HCT116 (cell line): ENCODE results near the gene IGFALS.

Experiments
- CEBPB ChIP-seq: IDR thresholded peaks from 2 replicates; pipeline ENCODE4 v1.6.1; 2012; ENCODE audit warnings: low read depth
- POLR2A ChIP-seq: IDR thresholded peaks from 2 replicates; pipeline ENCODE4 v1.7.0; 2011; ENCODE audit warnings: borderline replicate concordance; ENCODE audit not compliant: insufficient read depth, insufficient read length; ENCODE audit errors: extremely low read depth
- POLR2AphosphoS5 ChIP-seq: IDR thresholded peaks from 2 replicates; pipeline ENCODE4 v1.6.1; 2011; ENCODE audit warnings: mild to moderate bottlenecking, low read depth, low read length, moderate library complexity
- SRF ChIP-seq: IDR thresholded peaks from 2 replicates; pipeline ENCODE4 v1.6.1; 2012; ENCODE audit warnings: low read depth
- ZNF274 ChIP-seq: fragments of 200-500 bp; sonication (Bioruptor generic); IDR thresholded peaks from 2 replicates; pipeline ENCODE4 v1.6.1; 2014; ENCODE audit warnings: mild to moderate bottlenecking, low read depth, low read length, inconsistent platforms
- TF ChIP-seq, protein P1 (sequence below), 3 experiments: fragments of 200-600 bp in 1 of 3; sonication (generic) in 1 of 3; IDR thresholded peaks in 2 of 3; conservative IDR thresholded peaks in 1 of 3; 2 replicates each; pipeline ENCODE4 v1.5.1; 2012 to 2017; ENCODE audit warnings: low read depth in 2 of 3, low read length in 2 of 3, antibody characterized with exemption in 1 of 3, borderline replicate concordance in 1 of 3, control low read depth in 1 of 3, mild to moderate bottlenecking in 1 of 3, mixed read lengths in 1 of 3, mixed run types in 1 of 3, moderate library complexity in 1 of 3; ENCODE audit not compliant: insufficient read depth in 1 of 3
- TF ChIP-seq, protein P2 (sequence below): IDR thresholded peaks from 2 replicates; pipeline ENCODE4 v1.6.1; 2011; ENCODE audit warnings: mild to moderate bottlenecking, low read length, moderate library complexity; ENCODE audit not compliant: insufficient replicate concordance; ENCODE audit errors: extremely low read depth
- TF ChIP-seq, protein P3 (sequence below): IDR thresholded peaks from 2 replicates; pipeline ENCODE4 v1.6.1; 2012

DNA sequence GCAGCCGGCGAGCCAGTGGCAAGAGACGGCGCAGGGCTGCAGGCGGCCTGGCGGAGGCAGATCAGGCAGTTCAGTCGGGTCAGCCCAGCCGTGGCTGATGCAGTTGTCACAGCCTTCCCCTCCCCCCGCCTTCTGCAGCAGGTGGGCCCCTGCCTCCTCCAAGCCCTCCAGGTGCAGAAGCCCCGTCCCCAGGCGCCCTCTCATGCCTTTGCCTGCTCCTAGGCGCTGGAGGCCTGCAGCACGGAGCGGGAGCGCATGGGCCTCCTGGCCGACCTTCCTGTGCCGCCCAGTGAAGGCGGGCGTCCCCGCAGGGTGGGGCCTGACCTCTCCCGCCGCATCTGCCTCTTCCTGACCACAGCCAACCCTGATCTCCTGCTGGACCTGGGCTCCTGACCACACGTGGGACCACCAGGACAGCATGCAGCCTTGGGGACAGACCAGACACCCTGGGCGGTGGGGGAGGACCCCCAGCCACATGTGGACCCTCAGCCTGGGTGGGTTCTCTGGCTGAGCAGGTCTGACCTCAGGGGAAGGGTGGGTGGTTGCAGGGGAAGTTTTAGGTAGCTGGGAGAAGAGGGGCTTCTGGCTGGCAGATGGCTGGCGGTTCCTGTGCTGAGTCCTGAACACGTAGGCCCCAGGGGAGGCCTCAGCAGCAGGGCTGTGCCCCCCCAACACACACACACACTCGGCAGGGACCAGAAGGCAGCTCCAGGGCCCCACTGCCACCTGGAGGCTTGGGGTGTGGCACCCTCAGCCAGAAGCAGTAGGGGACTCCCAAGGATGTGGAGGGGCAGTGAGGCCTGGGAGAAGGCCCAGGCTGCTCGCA is 17.4 kb downstream of the IGFALS start:
- TF ChIP-seq, protein P1, sequence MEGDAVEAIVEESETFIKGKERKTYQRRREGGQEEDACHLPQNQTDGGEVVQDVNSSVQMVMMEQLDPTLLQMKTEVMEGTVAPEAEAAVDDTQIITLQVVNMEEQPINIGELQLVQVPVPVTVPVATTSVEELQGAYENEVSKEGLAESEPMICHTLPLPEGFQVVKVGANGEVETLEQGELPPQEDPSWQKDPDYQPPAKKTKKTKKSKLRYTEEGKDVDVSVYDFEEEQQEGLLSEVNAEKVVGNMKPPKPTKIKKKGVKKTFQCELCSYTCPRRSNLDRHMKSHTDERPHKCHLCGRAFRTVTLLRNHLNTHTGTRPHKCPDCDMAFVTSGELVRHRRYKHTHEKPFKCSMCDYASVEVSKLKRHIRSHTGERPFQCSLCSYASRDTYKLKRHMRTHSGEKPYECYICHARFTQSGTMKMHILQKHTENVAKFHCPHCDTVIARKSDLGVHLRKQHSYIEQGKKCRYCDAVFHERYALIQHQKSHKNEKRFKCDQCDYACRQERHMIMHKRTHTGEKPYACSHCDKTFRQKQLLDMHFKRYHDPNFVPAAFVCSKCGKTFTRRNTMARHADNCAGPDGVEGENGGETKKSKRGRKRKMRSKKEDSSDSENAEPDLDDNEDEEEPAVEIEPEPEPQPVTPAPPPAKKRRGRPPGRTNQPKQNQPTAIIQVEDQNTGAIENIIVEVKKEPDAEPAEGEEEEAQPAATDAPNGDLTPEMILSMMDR (IDR thresholded peaks at IDR 0.05 in 2 of 3, conservative IDR thresholded peaks at IDR 0.05 in 1 of 3; ENCODE audit: borderline replicate concordance in 1 of 3, insufficient read depth in 1 of 3, low read depth in 2 of 3, low read length in 2 of 3) = no peak
- TF ChIP-seq, protein P2, sequence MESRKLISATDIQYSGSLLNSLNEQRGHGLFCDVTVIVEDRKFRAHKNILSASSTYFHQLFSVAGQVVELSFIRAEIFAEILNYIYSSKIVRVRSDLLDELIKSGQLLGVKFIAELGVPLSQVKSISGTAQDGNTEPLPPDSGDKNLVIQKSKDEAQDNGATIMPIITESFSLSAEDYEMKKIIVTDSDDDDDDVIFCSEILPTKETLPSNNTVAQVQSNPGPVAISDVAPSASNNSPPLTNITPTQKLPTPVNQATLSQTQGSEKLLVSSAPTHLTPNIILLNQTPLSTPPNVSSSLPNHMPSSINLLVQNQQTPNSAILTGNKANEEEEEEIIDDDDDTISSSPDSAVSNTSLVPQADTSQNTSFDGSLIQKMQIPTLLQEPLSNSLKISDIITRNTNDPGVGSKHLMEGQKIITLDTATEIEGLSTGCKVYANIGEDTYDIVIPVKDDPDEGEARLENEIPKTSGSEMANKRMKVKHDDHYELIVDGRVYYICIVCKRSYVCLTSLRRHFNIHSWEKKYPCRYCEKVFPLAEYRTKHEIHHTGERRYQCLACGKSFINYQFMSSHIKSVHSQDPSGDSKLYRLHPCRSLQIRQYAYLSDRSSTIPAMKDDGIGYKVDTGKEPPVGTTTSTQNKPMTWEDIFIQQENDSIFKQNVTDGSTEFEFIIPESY = no peak
- TF ChIP-seq, protein P3, sequence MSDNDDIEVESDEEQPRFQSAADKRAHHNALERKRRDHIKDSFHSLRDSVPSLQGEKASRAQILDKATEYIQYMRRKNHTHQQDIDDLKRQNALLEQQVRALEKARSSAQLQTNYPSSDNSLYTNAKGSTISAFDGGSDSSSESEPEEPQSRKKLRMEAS = no peak
- TF ChIP-seq POLR2AphosphoS5 (no peak), POLR2A (no peak), ZNF274 (no peak), SRF (no peak), CEBPB (no peak)
